GM12873 (cell line): ENCODE measurements around the gene GIT1.
A peak's percentile ranks its signal among the peaks of the same experiment; 100 is the strongest.

Experiments
- CTCF ChIP-seq: IDR thresholded peaks from 2 replicates; pipeline ENCODE4 v1.5.1; 2012; ENCODE audit warnings: low read depth, mild to moderate bottlenecking, moderate library complexity, low read length, control low read depth; ENCODE audit not compliant: insufficient read depth; ENCODE audit errors: missing control alignments

The GIT1 gene

GRCh38 chr17:29574732-29575510 lies 14.5 kb downstream of the GIT1 start:
- TF ChIP-seq CTCF, result no peak

- no peak for TF ChIP-seq CTCF
These were observed 15.3 kb downstream of the GIT1 start for GRCh38 chr17:29573871-29574731.

- no peak for TF ChIP-seq CTCF
These were observed 15.9 kb downstream of the GIT1 start for GRCh38 chr17:29573558-29573869.

- peak; percentile 67 for TF ChIP-seq CTCF
These were observed 16.5 kb downstream of the GIT1 start for GRCh38 chr17:29572691-29573557.

GRCh38 chr17:29571883-29572681 lies 17.4 kb downstream of the GIT1 start:
- TF ChIP-seq CTCF, result no peak

GRCh38 chr17:29571486-29571882 lies 18.0 kb downstream of the GIT1 start:
- no peak for TF ChIP-seq CTCF
